Measurements from ENCODE around the gene LIN37.

The LIN37 gene

GRCh38 chr19:35775046-35775297 is 26.6 kb downstream of the LIN37 start:
- no peak for DNase-seq (ENCODE audit: low spot score)

- DNase-seq (ENCODE audit: low spot score): peak; percentile 97
Measured at GRCh38 chr19:35775298-35776101, 27.1 kb downstream of the LIN37 start, which contains the start of gene ARHGAP33. ARHGAP33 (plus strand) TSS chr19:35775564; CDS start chr19:35775659, 95 bp downstream.

GRCh38 chr19:35776102-35776788 is 27.9 kb downstream of the LIN37 start:
- peak; percentile 20 for DNase-seq (ENCODE audit: low spot score)

GRCh38 chr19:35777086-35777841 is 28.9 kb downstream of the LIN37 start:
- DNase-seq (ENCODE audit: low spot score): peak; percentile 79

GRCh38 chr19:35777961-35778360 is 29.6 kb downstream of the LIN37 start:
- no peak for DNase-seq (ENCODE audit: low spot score)

GRCh38 chr19:35779033-35779432 is 30.7 kb downstream of the LIN37 start:
- DNase-seq (ENCODE audit: low spot score): no peak

GRCh38 chr19:35780058-35780457 is 31.7 kb downstream of the LIN37 start:
- no peak for DNase-seq (ENCODE audit: low spot score)

GRCh38 chr19:35780717-35781116 is 32.3 kb downstream of the LIN37 start:
- DNase-seq (ENCODE audit: low spot score): no peak

GRCh38 chr19:35781650-35782049 is 33.3 kb downstream of the LIN37 start:
- no peak for DNase-seq (ENCODE audit: low spot score)

- DNase-seq (ENCODE audit: low spot score): no peak
Measured at GRCh38 chr19:35782589-35782988, 34.2 kb downstream of the LIN37 start.

GRCh38 chr19:35783469-35784434 is 35.4 kb downstream of the LIN37 start:
- no peak for DNase-seq (ENCODE audit: low spot score)

- DNase-seq (ENCODE audit: low spot score): no peak
Measured at GRCh38 chr19:35784503-35785338, 36.3 kb downstream of the LIN37 start.

GRCh38 chr19:35785339-35785627 is 36.9 kb downstream of the LIN37 start:
- DNase-seq (ENCODE audit: low spot score): no peak

- no peak for DNase-seq (ENCODE audit: low spot score)
Measured at GRCh38 chr19:35786299-35787160, 38.2 kb downstream of the LIN37 start.

GRCh38 chr19:35787227-35787799 is 38.9 kb downstream of the LIN37 start:
- no peak for DNase-seq (ENCODE audit: low spot score)

GRCh38 chr19:35788205-35788960 is 40.0 kb downstream of the LIN37 start:
- DNase-seq (ENCODE audit: low spot score): no peak

- no peak for DNase-seq (ENCODE audit: low spot score)
Measured at GRCh38 chr19:35789195-35789977, 41.0 kb downstream of the LIN37 start.

Measured in globus pallidus (tissue), 1 donor.